Measurements from ENCODE around the gene YWHAG.

YWHAG gene

GRCh38 chr7:76281006-76281705, 77.6 kb downstream of the YWHAG start:
- no peak overlapping the region; the same call in 1 of the 2 replicates for H3K27ac ChIP-seq
- no peaks in the 10 kb centered on the region for H3K9me3 ChIP-seq (ENCODE audit: severe bottlenecking)
- peak overlapping the region; percentile 40 for H3K4me3 ChIP-seq (ENCODE audit: low read depth, low read length)
- no peak for TF ChIP-seq CTCF (IDR thresholded peaks at IDR 0.05; ENCODE audit: low read depth, low read length)
- no peak for DNase-seq
- H3K36me3 ChIP-seq: peaks cover 23% of the 10 kb centered on the region
- no peaks in the 10 kb centered on the region for H3K27me3 ChIP-seq (ENCODE audit: insufficient read depth, low read depth, severe bottlenecking)

- TF ChIP-seq CTCF (IDR thresholded peaks at IDR 0.05; ENCODE audit: low read depth, low read length): no peak
- H3K27me3 ChIP-seq (ENCODE audit: insufficient read depth, low read depth, severe bottlenecking): no peaks in the 10 kb centered on the region
Measured at GRCh38 chr7:76280408-76280807, 78.4 kb downstream of the YWHAG start.

GRCh38 chr7:76278540-76278939, 80.3 kb downstream of the YWHAG start:
- Histone ChIP-seq H3K36me3 (peaks cover 2% of the 10 kb centered on the region; the same call in 1 of the 2 replicates), H3K27me3 (ENCODE audit: insufficient read depth, low read depth, severe bottlenecking) (no peaks in the 10 kb centered on the region), H3K9me3 (ENCODE audit: severe bottlenecking) (no peaks in the 10 kb centered on the region), H3K4me3 (ENCODE audit: low read depth, low read length) (no peak overlapping the region), H3K27ac (no peak overlapping the region)
- no peak for TF ChIP-seq CTCF (IDR thresholded peaks at IDR 0.05; ENCODE audit: low read depth, low read length)
- no peak for DNase-seq

More at GRCh38 chr7:76280408-76280807, 78.4 kb downstream of the YWHAG start:
- Histone ChIP-seq H3K9me3 (ENCODE audit: severe bottlenecking) (no peaks in the 10 kb centered on the region), H3K36me3 (peaks cover 16% of the 10 kb centered on the region), H3K4me3 (ENCODE audit: low read depth, low read length) (no peak overlapping the region), H3K27ac (no peak overlapping the region)
- DNase-seq: no peak
